GM21367 (cell line): ENCODE measurements around the gene DOC2A.
"Not testable (repeated sequence)": the region's sequence is repeated elsewhere in the genome, so short reads cannot be mapped to it uniquely, and the experiment has no call there.

Experiments
- ATAC-seq: cut with Tn5 transposase; IDR thresholded peaks from one replicate; pipeline ENCODE4 v1.9.1; 2021; ENCODE audit not compliant: unreplicated experiment

DOC2A gene

GRCh38 chr16:30027588-30028437 lies 17.0 kb upstream of the DOC2A start:
- no peak for ATAC-seq

GRCh38 chr16:30026449-30026848 lies 15.6 kb upstream of the DOC2A start:
- no peak for ATAC-seq

- no peak for ATAC-seq
Observed at GRCh38 chr16:30025574-30025973, 14.7 kb upstream of the DOC2A start.

- no peak for ATAC-seq
Observed at GRCh38 chr16:30025156-30025555, 14.3 kb upstream of the DOC2A start.

GRCh38 chr16:30024451-30024850 lies 13.6 kb upstream of the DOC2A start:
- ATAC-seq = no peak

GRCh38 chr16:30023586-30023985 lies 12.8 kb upstream of the DOC2A start:
- no peak for ATAC-seq

GRCh38 chr16:30022887-30023286 lies 12.1 kb upstream of the DOC2A start, which contains the start of gene C16orf92:
TSS of gene C16orf92 (plus strand) at chr16:30023198. CDS start at chr16:30023341, 143 bp downstream.
- no peak for ATAC-seq

- no peak for ATAC-seq
Observed at GRCh38 chr16:30018731-30019158, 7.9 kb upstream of the DOC2A start.

- not testable (repeated sequence) for ATAC-seq
Observed at GRCh38 chr16:30017937-30018336, 7.1 kb upstream of the DOC2A start.

- no peak for ATAC-seq
Observed at GRCh38 chr16:30017277-30017656, 6.4 kb upstream of the DOC2A start.

- no peak for ATAC-seq
Observed at GRCh38 chr16:30016555-30017276, 5.9 kb upstream of the DOC2A start.

- ATAC-seq = not testable (repeated sequence)
Observed at GRCh38 chr16:30015450-30015849, 4.6 kb upstream of the DOC2A start.

GRCh38 chr16:30012598-30012997 lies 1.8 kb upstream of the DOC2A start:
- ATAC-seq = not testable (repeated sequence)

- no peak for ATAC-seq
Observed at GRCh38 chr16:30011714-30012504, 1.1 kb upstream of the DOC2A start.

GRCh38 chr16:30009990-30010843 lies 610 bp downstream of the DOC2A start:
- ATAC-seq = no peak

GRCh38 chr16:30009085-30009862 lies 1.6 kb downstream of the DOC2A start:
- no peak for ATAC-seq

GRCh38 chr16:30007378-30007895 lies 3.4 kb downstream of the DOC2A start:
- ATAC-seq = no peak

- ATAC-seq = no peak
Observed at GRCh38 chr16:30006659-30007377, 4.0 kb downstream of the DOC2A start.

GRCh38 chr16:30006095-30006473 lies 4.7 kb downstream of the DOC2A start:
- ATAC-seq = no peak
